ENCODE data around the gene DDX47.
"Not testable (repeated sequence)": the region's sequence is repeated elsewhere in the genome, so short reads cannot be mapped to it uniquely, and the experiment has no call there.

The DDX47 gene

GRCh38 chr12:12819752-12820311 is 6.7 kb downstream of the DDX47 start:
- in situ Hi-C loops (cut with MboI; ENCODE audit: low pct_unique_long_range_greater_than_20kb, low sequenced_read_pairs, unreplicated experiment): no loop called here
- DNase-seq (ENCODE audit: low spot score): no peak
- TF ChIP-seq CTCF (IDR thresholded peaks at IDR 0.05; ENCODE audit: extremely low read depth, insufficient read depth, missing control alignments): no peak

GRCh38 chr12:12820376-12820775 is 7.2 kb downstream of the DDX47 start:
- DNase-seq (ENCODE audit: low spot score); in situ Hi-C loops (cut with MboI; ENCODE audit: low pct_unique_long_range_greater_than_20kb, low sequenced_read_pairs, unreplicated experiment): not testable (repeated sequence)

GRCh38 chr12:12821975-12822374 is 8.8 kb downstream of the DDX47 start:
- in situ Hi-C loops (cut with MboI; ENCODE audit: low pct_unique_long_range_greater_than_20kb, low sequenced_read_pairs, unreplicated experiment): no loop called here
- peak; percentile 64 for DNase-seq (ENCODE audit: low spot score)
- no peak for TF ChIP-seq CTCF (IDR thresholded peaks at IDR 0.05; ENCODE audit: extremely low read depth, insufficient read depth, missing control alignments)

GRCh38 chr12:12822886-12823285 is 9.7 kb downstream of the DDX47 start:
- no peak for DNase-seq (ENCODE audit: low spot score)
- in situ Hi-C loops (cut with MboI; ENCODE audit: low pct_unique_long_range_greater_than_20kb, low sequenced_read_pairs, unreplicated experiment): no loop called here

GRCh38 chr12:12823300-12823699 is 10.2 kb downstream of the DDX47 start:
- no peak for TF ChIP-seq CTCF (IDR thresholded peaks at IDR 0.05; ENCODE audit: extremely low read depth, insufficient read depth, missing control alignments)
- in situ Hi-C loops (cut with MboI; ENCODE audit: low pct_unique_long_range_greater_than_20kb, low sequenced_read_pairs, unreplicated experiment): no loop called here
- no peak for DNase-seq (ENCODE audit: low spot score)

More at GRCh38 chr12:12822886-12823285, 9.7 kb downstream of the DDX47 start:
- no peak for TF ChIP-seq CTCF (IDR thresholded peaks at IDR 0.05; ENCODE audit: extremely low read depth, insufficient read depth, missing control alignments)

- no peak for TF ChIP-seq CTCF (IDR thresholded peaks at IDR 0.05; ENCODE audit: extremely low read depth, insufficient read depth, missing control alignments)
- in situ Hi-C loops (cut with MboI; ENCODE audit: low pct_unique_long_range_greater_than_20kb, low sequenced_read_pairs, unreplicated experiment): no loop called here
- DNase-seq (ENCODE audit: low spot score): no peak
Measured at GRCh38 chr12:12823811-12824210, 10.7 kb downstream of the DDX47 start.

GRCh38 chr12:12835378-12836146 is 22.4 kb downstream of the DDX47 start:
- TF ChIP-seq CTCF (IDR thresholded peaks at IDR 0.05; ENCODE audit: extremely low read depth, insufficient read depth, missing control alignments): no peak
- in situ Hi-C loops (cut with MboI; ENCODE audit: low pct_unique_long_range_greater_than_20kb, low sequenced_read_pairs, unreplicated experiment): no loop called here
- no peak for DNase-seq (ENCODE audit: low spot score)

All from GM13977 (cell line).